GM13976 (cell line): ENCODE measurements around the gene GNL2.

Experiments
- DNase-seq: peaks from one replicate; pipeline ENCODE4 v3.0.0; 2012; ENCODE audit warnings: low spot score
- in situ Hi-C: fragments of 300-500 bp; cut with MboI; formaldehyde crosslinking; loops from one replicate; pipeline ENCODE4 v1.12.0; 2022; ENCODE audit warnings: low sequenced_read_pairs, mixed read lengths, inconsistent platforms; ENCODE audit not compliant: unreplicated experiment
- TF ChIP-seq, protein P1 (sequence below): IDR thresholded peaks from 2 replicates; pipeline ENCODE4 v1.5.1; 2012; ENCODE audit warnings: borderline replicate concordance, mild to moderate bottlenecking; ENCODE audit not compliant: insufficient read depth; ENCODE audit errors: extremely low read depth, missing control alignments, control extremely low read depth

GNL2 gene

GRCh38 chr1:37622131-37622530, 26.4 kb upstream of the GNL2 start:
- TF ChIP-seq, protein P1, sequence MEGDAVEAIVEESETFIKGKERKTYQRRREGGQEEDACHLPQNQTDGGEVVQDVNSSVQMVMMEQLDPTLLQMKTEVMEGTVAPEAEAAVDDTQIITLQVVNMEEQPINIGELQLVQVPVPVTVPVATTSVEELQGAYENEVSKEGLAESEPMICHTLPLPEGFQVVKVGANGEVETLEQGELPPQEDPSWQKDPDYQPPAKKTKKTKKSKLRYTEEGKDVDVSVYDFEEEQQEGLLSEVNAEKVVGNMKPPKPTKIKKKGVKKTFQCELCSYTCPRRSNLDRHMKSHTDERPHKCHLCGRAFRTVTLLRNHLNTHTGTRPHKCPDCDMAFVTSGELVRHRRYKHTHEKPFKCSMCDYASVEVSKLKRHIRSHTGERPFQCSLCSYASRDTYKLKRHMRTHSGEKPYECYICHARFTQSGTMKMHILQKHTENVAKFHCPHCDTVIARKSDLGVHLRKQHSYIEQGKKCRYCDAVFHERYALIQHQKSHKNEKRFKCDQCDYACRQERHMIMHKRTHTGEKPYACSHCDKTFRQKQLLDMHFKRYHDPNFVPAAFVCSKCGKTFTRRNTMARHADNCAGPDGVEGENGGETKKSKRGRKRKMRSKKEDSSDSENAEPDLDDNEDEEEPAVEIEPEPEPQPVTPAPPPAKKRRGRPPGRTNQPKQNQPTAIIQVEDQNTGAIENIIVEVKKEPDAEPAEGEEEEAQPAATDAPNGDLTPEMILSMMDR, result no peak
- DNase-seq, result no peak
- in situ Hi-C loops, result no loop called here

GRCh38 chr1:37621326-37621870, 25.7 kb upstream of the GNL2 start:
- no peak for DNase-seq
- in situ Hi-C loops, result no loop called here
- TF ChIP-seq, protein P1, result no peak

- TF ChIP-seq, protein P1, result no peak
- DNase-seq, result no peak
- in situ Hi-C loops, result no loop called here
Observed at GRCh38 chr1:37620707-37621106, 25.0 kb upstream of the GNL2 start.

GRCh38 chr1:37616330-37616729, 20.6 kb upstream of the GNL2 start:
- no peak for DNase-seq
- TF ChIP-seq, protein P1, result no peak
- in situ Hi-C loops, result no loop called here

DNA sequence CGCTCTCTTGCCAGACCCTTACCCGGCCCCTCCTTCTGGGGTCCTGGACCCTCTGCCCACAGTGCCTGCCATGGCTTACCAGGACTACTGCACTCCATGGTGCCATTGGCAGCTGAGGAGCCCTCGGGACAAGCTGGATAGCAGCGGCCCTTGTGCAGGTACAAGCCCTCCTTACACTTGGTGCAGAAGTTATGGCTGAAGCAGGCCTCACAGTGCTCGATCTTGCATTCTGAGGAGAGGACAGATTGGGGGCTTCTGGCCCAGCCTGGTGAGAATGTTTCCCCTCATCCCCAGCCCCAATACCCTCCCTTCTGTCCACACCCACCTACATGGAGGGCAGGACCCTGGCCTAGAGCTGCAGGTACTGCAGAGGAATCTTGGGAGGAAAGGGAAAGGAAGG, 18.4 kb upstream of the GNL2 start:
- in situ Hi-C loops, result no loop called here
- DNase-seq, result no peak
- TF ChIP-seq, protein P1, result no peak

DNA sequence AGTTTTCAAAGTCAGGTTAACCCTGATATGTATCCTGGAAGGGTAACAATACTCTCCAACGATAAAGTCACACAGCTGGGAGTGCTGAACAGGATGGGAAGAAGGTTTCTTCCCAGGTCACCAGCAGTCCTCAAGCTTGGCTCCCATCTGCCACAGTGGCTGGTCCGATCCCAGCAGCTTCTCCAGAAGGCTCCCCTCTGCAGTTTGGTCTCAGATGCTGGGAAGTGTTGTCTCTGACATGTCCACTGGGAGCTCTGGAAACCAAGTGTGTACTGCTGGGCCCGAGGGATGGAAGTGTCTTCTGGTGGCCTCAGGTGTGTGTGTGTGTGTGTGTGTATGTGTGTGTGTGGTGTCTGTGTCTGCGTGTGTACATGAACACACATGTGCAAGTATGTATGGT, 16.4 kb upstream of the GNL2 start:
- no peak for DNase-seq
- in situ Hi-C loops, result no loop called here
- TF ChIP-seq, protein P1, result no peak
